GM23338 (cell line): ENCODE measurements around the gene GNAZ. TPM values are rescaled to one million over a fixed set of nuclear protein-coding genes. Genes with fewer than 3 reads are reported as not detected.

Experiments
- ATAC-seq: fragments of 200-7000 bp; cut with Tn5 transposase; 3 replicates; pipeline ENCODE4 v1.9.1; 2020
- DNase-seq: peaks from one replicate; pipeline ENCODE4 v3.0.0-alpha.2; 2015; ENCODE audit warnings: low spot score
- H2AFZ ChIP-seq: fragments of 200-600 bp; sonication (generic); 2 replicates; pipeline ENCODE4 v1.8.0; 2016; ENCODE audit warnings: antibody characterized with exemption, mild to moderate bottlenecking, moderate library complexity
- H3F3A ChIP-seq: fragments of 200-600 bp; sonication (generic); replicated peaks from 2 replicates; pipeline ENCODE4 v1.8.0; 2017; ENCODE audit warnings: antibody characterized with exemption, mixed run types, low read depth
- H3K27ac ChIP-seq: fragments of 200-600 bp; sonication (generic); 2 replicates; pipeline ENCODE4 v1.6.1; 2016; ENCODE audit warnings: low read depth
- H3K27me3 ChIP-seq: fragments of 200-600 bp; sonication (generic); 2 replicates; pipeline ENCODE4 v1.8.0; 2016; ENCODE audit warnings: mild to moderate bottlenecking, mixed run types, moderate library complexity; ENCODE audit not compliant: insufficient read depth
- H3K36me3 ChIP-seq: fragments of 200-600 bp; sonication (generic); 2 replicates; pipeline ENCODE4 v1.8.0; 2016; ENCODE audit warnings: mild to moderate bottlenecking; ENCODE audit not compliant: insufficient read depth
- H3K4me1 ChIP-seq: fragments of 200-600 bp; sonication (generic); 2 replicates; pipeline ENCODE4 v1.8.0; 2016; ENCODE audit warnings: mild to moderate bottlenecking, moderate library complexity; ENCODE audit not compliant: insufficient read depth
- H3K4me2 ChIP-seq: fragments of 200-600 bp; sonication (generic); 2 replicates; pipeline ENCODE4 v1.7.1; 2017; ENCODE audit warnings: mixed run types
- H3K4me3 ChIP-seq: fragments of 200-600 bp; sonication (generic); 2 replicates; pipeline ENCODE4 v1.6.1; 2016; ENCODE audit warnings: mixed run types
- H3K79me2 ChIP-seq: fragments of 200-600 bp; sonication (generic); replicated peaks from 2 replicates; pipeline ENCODE4 v1.8.0; 2017; ENCODE audit warnings: mild to moderate bottlenecking; ENCODE audit not compliant: insufficient read depth
- H3K9me2 ChIP-seq: fragments of 200-600 bp; sonication (generic); 2 replicates; pipeline ENCODE4 v1.8.0; 2017; ENCODE audit not compliant: insufficient read depth
- H4K20me1 ChIP-seq: fragments of 200-600 bp; sonication (generic); replicated peaks from 2 replicates; pipeline ENCODE4 v1.8.0; 2017; ENCODE audit warnings: mild to moderate bottlenecking; ENCODE audit not compliant: insufficient read depth
- H3K27ac Mint-ChIP-seq: 2 replicates; pipeline ENCODE4 v1.8.0; 2020; ENCODE audit warnings: inconsistent platforms, mild to moderate bottlenecking, moderate library complexity, mixed read lengths
- H3K27me3 Mint-ChIP-seq: 3 replicates; pipeline ENCODE4 v1.8.0; 2022; ENCODE audit warnings: low read depth, mild to moderate bottlenecking, moderate library complexity, mixed read lengths, inconsistent platforms; ENCODE audit not compliant: insufficient read depth, poor library complexity
- H3K36me3 Mint-ChIP-seq: 3 replicates; pipeline ENCODE4 v1.8.0; 2021; ENCODE audit warnings: low read depth, mild to moderate bottlenecking, inconsistent platforms, moderate library complexity, mixed read lengths
- H3K4me1 Mint-ChIP-seq: 3 replicates; pipeline ENCODE4 v1.8.0; 2020; ENCODE audit warnings: mild to moderate bottlenecking, inconsistent platforms, mixed read lengths
- H3K4me3 Mint-ChIP-seq: 3 replicates; pipeline ENCODE4 v1.8.0; 2021; ENCODE audit warnings: moderate library complexity, mild to moderate bottlenecking, inconsistent platforms, mixed read lengths
- H3K9me3 Mint-ChIP-seq: 3 replicates; pipeline ENCODE4 v1.8.0; 2020; ENCODE audit warnings: moderate library complexity, mild to moderate bottlenecking, inconsistent platforms, mixed read lengths
- CREB1 ChIP-seq: fragments of 250-450 bp; sonication (Bioruptor Pico); IDR thresholded peaks from 2 replicates; pipeline ENCODE4 v1.5.0; 2020; ENCODE audit warnings: low read depth, mild to moderate bottlenecking, moderate library complexity
- CTCF ChIP-seq, 2 experiments: fragments of 200-600 bp in 1 of 2; sonication (generic) in 1 of 2; conservative IDR thresholded peaks; 2 replicates each; pipeline versions ENCODE4 v1.5.1 to v1.6.1; 2016 to 2017; ENCODE audit warnings: antibody characterized with exemption in 2 of 2, low read depth in 2 of 2, mild to moderate bottlenecking in 2 of 2, moderate library complexity in 1 of 2
- EZH2 ChIP-seq: fragments of 200-600 bp; sonication (generic); IDR thresholded peaks from one replicate; pipeline ENCODE4 v1.8.0; 2017; ENCODE audit warnings: antibody characterized with exemption, mild to moderate bottlenecking, low read depth; ENCODE audit not compliant: unreplicated experiment
- JUNB ChIP-seq: IDR thresholded peaks from one replicate; pipeline ENCODE4 v1.6.1; 2016; ENCODE audit warnings: antibody characterized with exemption; ENCODE audit not compliant: unreplicated experiment
- POLR2AphosphoS5 ChIP-seq: IDR thresholded peaks from 2 replicates; pipeline ENCODE4 v1.6.1; 2016; ENCODE audit warnings: antibody characterized with exemption, low read depth
- STAT1 ChIP-seq: IDR thresholded peaks from one replicate; pipeline ENCODE4 v1.6.1; 2016; ENCODE audit warnings: antibody characterized with exemption; ENCODE audit not compliant: unreplicated experiment
- ZNF331 ChIP-seq: fragments of 250-450 bp; sonication (Bioruptor Pico); IDR thresholded peaks from 2 replicates; pipeline ENCODE4 v1.5.0; 2020; ENCODE audit warnings: low read depth, mild to moderate bottlenecking, moderate library complexity
- polyA plus RNA-seq: library from polyadenylated mRNA; unstranded; fragments of >200 nt; fragmentation: Nextera tagmentation; extraction: Ambion mirVana; gene quantifications from 2 replicates; pipeline ENCODE4 v1.2.1, GENCODE V29; 2016
- total RNA-seq: library from RNA; depleted of rRNA; stranded (reverse); fragments of >200 nt; shearing (Covaris generic); gene quantifications from 2 replicates; pipeline ENCODE4 v1.2.3, GENCODE V29; 2014
- TF ChIP-seq, protein P1 (sequence below): fragments of 250-450 bp; sonication (Bioruptor Pico); IDR thresholded peaks from 2 replicates; pipeline ENCODE4 v1.5.0; 2020; ENCODE audit warnings: mild to moderate bottlenecking, moderate library complexity

Gene GNAZ
- total and polyA plus RNA-seq, 2 experiments from 2014 or later = 2.9 to 11.1 TPM

DNA sequence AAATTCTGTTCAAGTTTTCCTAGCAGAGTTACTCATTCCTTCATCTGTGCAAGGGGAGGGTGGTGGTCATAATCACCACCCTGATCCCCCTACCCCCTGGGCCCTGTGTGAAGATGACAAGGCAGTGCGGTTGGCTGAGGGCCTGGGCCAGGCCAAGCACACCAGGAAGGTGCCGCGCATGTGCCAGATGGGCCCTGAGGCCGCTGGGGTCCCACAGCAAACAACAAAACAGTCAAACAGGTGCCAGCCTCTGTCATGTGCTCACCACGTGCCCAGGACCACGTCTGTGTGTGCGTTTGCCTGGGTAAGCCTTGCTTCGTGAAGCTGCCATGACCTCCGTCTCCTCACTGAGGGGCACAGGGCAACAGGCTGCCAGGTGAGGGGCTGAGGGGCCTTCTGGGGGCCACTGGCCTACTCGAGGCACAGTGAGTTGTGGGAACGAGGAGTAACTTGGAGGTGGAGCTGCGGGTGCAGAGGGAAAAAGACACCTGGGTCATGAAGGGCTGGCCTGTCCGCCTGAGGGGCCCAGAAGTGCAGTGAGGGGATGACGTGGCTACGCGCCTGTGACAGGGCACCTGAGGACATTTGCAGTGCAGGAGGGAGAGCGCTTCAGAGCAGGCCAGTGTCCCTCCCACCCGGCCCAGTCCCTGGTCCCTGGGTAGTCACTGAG, 45.6 kb downstream of the GNAZ start:
- Histone ChIP-seq H3F3A (no peaks in the 10 kb centered on the region), H3K9me2 (no peaks in the 10 kb centered on the region), H3K4me3 (no peak overlapping the region), H3K27me3 (no peaks in the 10 kb centered on the region), H4K20me1 (no peaks in the 10 kb centered on the region), H3K4me2 (no peak overlapping the region), H3K36me3 (no peaks in the 10 kb centered on the region), H2AFZ (no peak overlapping the region), H3K79me2 (no peaks in the 10 kb centered on the region), H3K27ac (no peak overlapping the region), H3K4me1 (no peaks in the 10 kb centered on the region; the same call in 1 of the 2 replicates)
- H3K36me3 Mint-ChIP-seq = no peaks in the 10 kb centered on the region
- TF ChIP-seq, protein P1, sequence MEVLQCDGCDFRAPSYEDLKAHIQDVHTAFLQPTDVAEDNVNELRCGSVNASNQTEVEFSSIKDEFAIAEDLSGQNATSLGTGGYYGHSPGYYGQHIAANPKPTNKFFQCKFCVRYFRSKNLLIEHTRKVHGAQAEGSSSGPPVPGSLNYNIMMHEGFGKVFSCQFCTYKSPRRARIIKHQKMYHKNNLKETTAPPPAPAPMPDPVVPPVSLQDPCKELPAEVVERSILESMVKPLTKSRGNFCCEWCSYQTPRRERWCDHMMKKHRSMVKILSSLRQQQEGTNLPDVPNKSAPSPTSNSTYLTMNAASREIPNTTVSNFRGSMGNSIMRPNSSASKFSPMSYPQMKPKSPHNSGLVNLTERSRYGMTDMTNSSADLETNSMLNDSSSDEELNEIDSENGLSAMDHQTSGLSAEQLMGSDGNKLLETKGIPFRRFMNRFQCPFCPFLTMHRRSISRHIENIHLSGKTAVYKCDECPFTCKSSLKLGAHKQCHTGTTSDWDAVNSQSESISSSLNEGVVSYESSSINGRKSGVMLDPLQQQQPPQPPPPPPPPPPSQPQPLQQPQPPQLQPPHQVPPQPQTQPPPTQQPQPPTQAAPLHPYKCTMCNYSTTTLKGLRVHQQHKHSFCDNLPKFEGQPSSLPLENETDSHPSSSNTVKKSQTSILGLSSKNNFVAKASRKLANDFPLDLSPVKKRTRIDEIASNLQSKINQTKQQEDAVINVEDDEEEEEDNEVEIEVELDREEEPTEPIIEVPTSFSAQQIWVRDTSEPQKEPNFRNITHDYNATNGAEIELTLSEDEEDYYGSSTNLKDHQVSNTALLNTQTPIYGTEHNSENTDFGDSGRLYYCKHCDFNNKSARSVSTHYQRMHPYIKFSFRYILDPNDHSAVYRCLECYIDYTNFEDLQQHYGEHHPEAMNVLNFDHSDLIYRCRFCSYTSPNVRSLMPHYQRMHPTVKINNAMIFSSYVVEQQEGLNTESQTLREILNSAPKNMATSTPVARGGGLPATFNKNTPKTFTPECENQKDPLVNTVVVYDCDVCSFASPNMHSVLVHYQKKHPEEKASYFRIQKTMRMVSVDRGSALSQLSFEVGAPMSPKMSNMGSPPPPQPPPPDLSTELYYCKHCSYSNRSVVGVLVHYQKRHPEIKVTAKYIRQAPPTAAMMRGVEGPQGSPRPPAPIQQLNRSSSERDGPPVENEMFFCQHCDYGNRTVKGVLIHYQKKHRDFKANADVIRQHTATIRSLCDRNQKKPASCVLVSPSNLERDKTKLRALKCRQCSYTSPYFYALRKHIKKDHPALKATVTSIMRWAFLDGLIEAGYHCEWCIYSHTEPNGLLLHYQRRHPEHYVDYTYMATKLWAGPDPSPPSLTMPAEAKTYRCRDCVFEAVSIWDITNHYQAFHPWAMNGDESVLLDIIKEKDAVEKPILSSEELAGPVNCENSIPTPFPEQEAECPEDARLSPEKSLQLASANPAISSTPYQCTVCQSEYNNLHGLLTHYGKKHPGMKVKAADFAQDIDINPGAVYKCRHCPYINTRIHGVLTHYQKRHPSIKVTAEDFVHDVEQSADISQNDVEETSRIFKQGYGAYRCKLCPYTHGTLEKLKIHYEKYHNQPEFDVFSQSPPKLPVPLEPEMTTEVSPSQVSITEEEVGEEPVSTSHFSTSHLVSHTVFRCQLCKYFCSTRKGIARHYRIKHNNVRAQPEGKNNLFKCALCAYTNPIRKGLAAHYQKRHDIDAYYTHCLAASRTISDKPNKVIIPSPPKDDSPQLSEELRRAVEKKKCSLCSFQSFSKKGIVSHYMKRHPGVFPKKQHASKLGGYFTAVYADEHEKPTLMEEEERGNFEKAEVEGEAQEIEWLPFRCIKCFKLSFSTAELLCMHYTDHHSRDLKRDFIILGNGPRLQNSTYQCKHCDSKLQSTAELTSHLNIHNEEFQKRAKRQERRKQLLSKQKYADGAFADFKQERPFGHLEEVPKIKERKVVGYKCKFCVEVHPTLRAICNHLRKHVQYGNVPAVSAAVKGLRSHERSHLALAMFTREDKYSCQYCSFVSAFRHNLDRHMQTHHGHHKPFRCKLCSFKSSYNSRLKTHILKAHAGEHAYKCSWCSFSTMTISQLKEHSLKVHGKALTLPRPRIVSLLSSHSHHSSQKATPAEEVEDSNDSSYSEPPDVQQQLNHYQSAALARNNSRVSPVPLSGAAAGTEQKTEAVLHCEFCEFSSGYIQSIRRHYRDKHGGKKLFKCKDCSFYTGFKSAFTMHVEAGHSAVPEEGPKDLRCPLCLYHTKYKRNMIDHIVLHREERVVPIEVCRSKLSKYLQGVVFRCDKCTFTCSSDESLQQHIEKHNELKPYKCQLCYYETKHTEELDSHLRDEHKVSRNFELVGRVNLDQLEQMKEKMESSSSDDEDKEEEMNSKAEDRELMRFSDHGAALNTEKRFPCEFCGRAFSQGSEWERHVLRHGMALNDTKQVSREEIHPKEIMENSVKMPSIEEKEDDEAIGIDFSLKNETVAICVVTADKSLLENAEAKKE (CRISPR knock-in tag) = no peak
- no peak for TF ChIP-seq STAT1
- no peak for TF ChIP-seq CTCF (conservative IDR thresholded peaks at IDR 0.05; ENCODE audit: low read depth in 2 of 2)
- TF ChIP-seq POLR2AphosphoS5 = no peak
- no peak for TF ChIP-seq JUNB
- no peak for TF ChIP-seq ZNF331 (CRISPR knock-in tag)
- no peak for TF ChIP-seq EZH2
- no peak for TF ChIP-seq CREB1 (CRISPR knock-in tag)
- DNase-seq (no peak), ATAC-seq (no peak)
- H3K9me3 Mint-ChIP-seq = no peaks in the 10 kb centered on the region
- peaks cover 7% of the 10 kb centered on the region for H3K4me1 Mint-ChIP-seq
- no peak overlapping the region for H3K27ac Mint-ChIP-seq
- H3K4me3 Mint-ChIP-seq = no peak overlapping the region
- peaks cover 9% of the 10 kb centered on the region for H3K27me3 Mint-ChIP-seq
